Measurements from ENCODE around the gene GRIA4.

- TF ChIP-seq POLR2AphosphoS5 (IDR thresholded peaks at IDR 0.05; ENCODE audit: low read depth, low read length): no peak
- no peak for TF ChIP-seq REST (IDR thresholded peaks at IDR 0.05; ENCODE audit: insufficient read depth in 1 of 2, low read depth in 2 of 2, low read length in 2 of 2)
These were observed 31.6 kb downstream of the GRIA4 start for GRCh38 chr11:105641433-105641832.

Data from PFSK-1 (cell line).